Nephron (organoid): ENCODE results near the gene PPP1R13B.

Source experiments
- H3K27ac Mint-ChIP-seq, 3 experiments: 2 replicates each; pipeline ENCODE4 v1.8.0; 2020; ENCODE audit warnings: mixed read lengths in 3 of 3, mild to moderate bottlenecking in 2 of 3, moderate library complexity in 1 of 3
- H3K27me3 Mint-ChIP-seq: 2 replicates; pipeline ENCODE4 v1.8.0; 2021; ENCODE audit warnings: low read depth, mild to moderate bottlenecking, moderate library complexity, mixed read lengths
- H3K36me3 Mint-ChIP-seq: 2 replicates; pipeline ENCODE4 v1.8.0; 2020; ENCODE audit warnings: low read depth, mixed read lengths
- H3K4me1 Mint-ChIP-seq: 2 replicates; pipeline ENCODE4 v1.8.0; 2020; ENCODE audit warnings: mixed read lengths
- H3K4me3 Mint-ChIP-seq, 3 experiments: 2 replicates each; pipeline ENCODE4 v1.8.0; 2020; ENCODE audit warnings: mild to moderate bottlenecking in 3 of 3, mixed read lengths in 3 of 3, moderate library complexity in 2 of 3
- H3K9me3 Mint-ChIP-seq: 2 replicates; pipeline ENCODE4 v1.8.0; 2020; ENCODE audit warnings: mixed read lengths
- TF ChIP-seq, protein P1 (sequence below), 3 experiments: fragments of 200-600 bp; sonication (generic); IDR thresholded peaks; one replicate each; pipeline ENCODE4 v1.5.0; 2021; ENCODE audit warnings: antibody characterized with exemption in 3 of 3; ENCODE audit not compliant: unreplicated experiment in 3 of 3

PPP1R13B gene

DNA sequence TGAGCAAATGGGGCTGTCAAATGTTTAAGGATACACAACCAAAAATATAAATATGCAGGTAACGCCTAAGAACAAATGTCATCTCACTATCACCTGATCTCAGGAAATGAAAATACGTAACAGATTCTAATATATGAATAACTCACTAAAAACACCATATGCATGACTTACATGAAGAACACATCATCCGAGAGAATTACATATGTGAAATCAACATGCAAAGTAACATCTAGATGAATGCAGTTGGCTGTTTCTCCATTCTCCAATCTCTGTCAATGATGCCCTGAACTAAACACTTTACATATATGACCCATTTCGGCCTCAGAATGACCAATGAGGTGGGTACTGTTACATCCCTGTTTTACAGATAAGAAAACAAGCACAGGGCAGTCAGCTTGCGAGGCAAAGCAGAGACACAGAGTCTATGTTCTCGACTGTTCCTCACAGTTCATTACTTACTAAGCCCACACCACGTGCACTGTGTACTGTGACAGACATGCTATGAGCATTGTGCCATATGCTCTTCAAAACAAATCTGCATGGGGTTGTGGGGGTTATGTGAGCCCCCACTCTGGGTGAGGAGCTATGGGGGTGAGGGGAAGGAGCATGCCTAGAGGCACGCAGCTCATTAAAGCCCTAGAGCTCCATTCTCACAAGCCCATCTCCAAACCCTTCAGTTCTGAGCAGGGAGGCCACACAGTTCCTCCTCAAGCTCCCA, 89.2 kb downstream of the PPP1R13B start:
- Mint-ChIP-seq H3K9me3 (no peaks in the 10 kb centered on the region), H3K4me3 (no peak overlapping the region), H3K27me3 (no peaks in the 10 kb centered on the region), H3K4me1 (no peaks in the 10 kb centered on the region), H3K27ac (no peak overlapping the region), H3K36me3 (peaks cover 3% of the 10 kb centered on the region)
- TF ChIP-seq, protein P1, sequence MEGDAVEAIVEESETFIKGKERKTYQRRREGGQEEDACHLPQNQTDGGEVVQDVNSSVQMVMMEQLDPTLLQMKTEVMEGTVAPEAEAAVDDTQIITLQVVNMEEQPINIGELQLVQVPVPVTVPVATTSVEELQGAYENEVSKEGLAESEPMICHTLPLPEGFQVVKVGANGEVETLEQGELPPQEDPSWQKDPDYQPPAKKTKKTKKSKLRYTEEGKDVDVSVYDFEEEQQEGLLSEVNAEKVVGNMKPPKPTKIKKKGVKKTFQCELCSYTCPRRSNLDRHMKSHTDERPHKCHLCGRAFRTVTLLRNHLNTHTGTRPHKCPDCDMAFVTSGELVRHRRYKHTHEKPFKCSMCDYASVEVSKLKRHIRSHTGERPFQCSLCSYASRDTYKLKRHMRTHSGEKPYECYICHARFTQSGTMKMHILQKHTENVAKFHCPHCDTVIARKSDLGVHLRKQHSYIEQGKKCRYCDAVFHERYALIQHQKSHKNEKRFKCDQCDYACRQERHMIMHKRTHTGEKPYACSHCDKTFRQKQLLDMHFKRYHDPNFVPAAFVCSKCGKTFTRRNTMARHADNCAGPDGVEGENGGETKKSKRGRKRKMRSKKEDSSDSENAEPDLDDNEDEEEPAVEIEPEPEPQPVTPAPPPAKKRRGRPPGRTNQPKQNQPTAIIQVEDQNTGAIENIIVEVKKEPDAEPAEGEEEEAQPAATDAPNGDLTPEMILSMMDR (IDR thresholded peaks at IDR 0.05; ENCODE audit: unreplicated experiment in 3 of 3), result no peak

GRCh38 chr14:103755060-103755459, 92.3 kb downstream of the PPP1R13B start:
- TF ChIP-seq, protein P1 (IDR thresholded peaks at IDR 0.05; ENCODE audit: unreplicated experiment in 3 of 3), result no peak
- no peaks in the 10 kb centered on the region for H3K27me3 Mint-ChIP-seq
- no peaks in the 10 kb centered on the region for H3K4me1 Mint-ChIP-seq
- no peak overlapping the region for H3K27ac Mint-ChIP-seq
- H3K4me3 Mint-ChIP-seq, result no peak overlapping the region
- H3K9me3 Mint-ChIP-seq, result no peaks in the 10 kb centered on the region
- H3K36me3 Mint-ChIP-seq, result no peaks in the 10 kb centered on the region

DNA sequence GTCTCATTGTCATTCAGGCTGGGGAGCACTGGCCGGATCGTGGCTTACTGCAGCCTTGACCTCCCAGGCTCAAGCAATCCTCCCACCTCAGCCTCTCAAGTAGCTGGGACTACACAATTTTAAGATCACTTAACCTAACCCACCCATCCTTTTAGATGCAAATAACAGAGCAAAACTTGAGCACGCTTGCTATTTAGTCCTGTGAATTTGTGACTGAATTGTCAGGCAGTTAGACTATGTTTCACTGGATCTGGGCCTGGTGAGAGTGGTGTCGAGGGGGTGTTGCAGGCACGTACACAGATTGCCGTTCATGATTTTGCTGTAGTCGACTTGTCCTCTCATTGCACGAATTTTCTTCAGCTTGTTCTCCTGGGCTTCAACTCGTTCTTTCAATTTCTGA, 93.6 kb downstream of the PPP1R13B start:
- no peaks in the 10 kb centered on the region for H3K4me1 Mint-ChIP-seq
- H3K4me3 Mint-ChIP-seq, result no peak overlapping the region
- TF ChIP-seq, protein P1 (IDR thresholded peaks at IDR 0.05; ENCODE audit: unreplicated experiment in 3 of 3), result no peak
- H3K27me3 Mint-ChIP-seq, result no peaks in the 10 kb centered on the region
- H3K9me3 Mint-ChIP-seq, result no peaks in the 10 kb centered on the region
- no peak overlapping the region for H3K27ac Mint-ChIP-seq
- H3K36me3 Mint-ChIP-seq, result no peaks in the 10 kb centered on the region

DNA sequence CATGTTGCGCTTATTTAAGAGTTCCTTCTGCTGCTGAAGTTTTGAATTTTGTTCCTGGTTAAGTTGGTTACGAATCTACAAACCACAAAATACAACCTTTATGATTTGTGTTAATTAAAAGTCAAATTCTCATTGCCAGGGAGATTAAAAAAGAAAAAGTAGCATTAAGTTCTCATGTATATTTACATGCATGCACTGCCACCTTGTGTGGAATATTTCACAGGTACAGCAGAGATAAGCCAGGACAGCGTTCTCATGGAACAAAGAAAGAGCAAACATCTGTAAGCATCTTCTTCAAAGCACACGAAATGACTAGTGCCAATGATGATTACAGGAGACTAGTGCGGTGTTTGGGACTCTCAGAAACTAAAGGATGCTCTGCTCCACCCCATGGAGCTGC, 97.5 kb downstream of the PPP1R13B start:
- TF ChIP-seq, protein P1 (IDR thresholded peaks at IDR 0.05; ENCODE audit: unreplicated experiment in 3 of 3), result no peak
- Mint-ChIP-seq H3K36me3 (peaks cover 3% of the 10 kb centered on the region), H3K27me3 (no peaks in the 10 kb centered on the region), H3K4me1 (no peaks in the 10 kb centered on the region), H3K4me3 (no peak overlapping the region), H3K27ac (no peak overlapping the region), H3K9me3 (no peaks in the 10 kb centered on the region)

- no peaks in the 10 kb centered on the region for H3K9me3 Mint-ChIP-seq
- peaks cover 3% of the 10 kb centered on the region for H3K36me3 Mint-ChIP-seq
- TF ChIP-seq, protein P1 (IDR thresholded peaks at IDR 0.05; ENCODE audit: unreplicated experiment in 3 of 3), result no peak
- H3K27me3 Mint-ChIP-seq, result no peaks in the 10 kb centered on the region
- H3K4me3 Mint-ChIP-seq, result no peak overlapping the region
- no peak overlapping the region for H3K27ac Mint-ChIP-seq
- no peaks in the 10 kb centered on the region for H3K4me1 Mint-ChIP-seq
Measured at GRCh38 chr14:103749452-103749851, 97.9 kb downstream of the PPP1R13B start.

GRCh38 chr14:103748534-103748857, 98.9 kb downstream of the PPP1R13B start:
- TF ChIP-seq, protein P1 (IDR thresholded peaks at IDR 0.05; ENCODE audit: unreplicated experiment in 3 of 3), result no peak

More at GRCh38 chr14:103748534-103748857, 98.9 kb downstream of the PPP1R13B start:
- peaks cover 10% of the 10 kb centered on the region for H3K36me3 Mint-ChIP-seq
- H3K9me3 Mint-ChIP-seq, result no peaks in the 10 kb centered on the region
- no peak overlapping the region for H3K4me3 Mint-ChIP-seq
- no peak overlapping the region for H3K27ac Mint-ChIP-seq
- no peaks in the 10 kb centered on the region for H3K4me1 Mint-ChIP-seq
- H3K27me3 Mint-ChIP-seq, result no peaks in the 10 kb centered on the region
